Calu3 (cell line): ENCODE measurements around the gene CALML5. TPM values are rescaled to one million over a fixed set of nuclear protein-coding genes. Genes with fewer than 3 reads are reported as not detected.

Source experiments
- BruUV-seq: library from RNA; stranded (reverse); fragments of 400-500 nt; replicated peaks from 2 replicates; lab custom pipeline; 2021; lab: Mats Ljungman, UMichigan
- CTCF ChIA-PET: fragments of 300-600 bp; sonication (Branson Sonifier 250); formaldehyde crosslinking; loops from one replicate; lab custom pipeline; 2022; ENCODE audit warnings: antibody characterized with exemption; lab: Charles Lee
- DNase-seq: peaks from one replicate; pipeline ENCODE4 v3.0.0; 2022
- H3K27ac Mint-ChIP-seq: one replicate; pipeline ENCODE4 v1.8.0; 2022; ENCODE audit warnings: mixed read lengths; ENCODE audit not compliant: unreplicated experiment
- H3K27me3 Mint-ChIP-seq: one replicate; pipeline ENCODE4 v1.8.0; 2022; ENCODE audit warnings: mixed read lengths; ENCODE audit not compliant: unreplicated experiment
- H3K36me3 Mint-ChIP-seq: one replicate; pipeline ENCODE4 v1.8.0; 2022; ENCODE audit warnings: mild to moderate bottlenecking, moderate library complexity, mixed read lengths; ENCODE audit not compliant: insufficient read depth, unreplicated experiment
- H3K4me1 Mint-ChIP-seq: one replicate; pipeline ENCODE4 v1.8.0; 2022; ENCODE audit warnings: mild to moderate bottlenecking, low read depth, mixed read lengths; ENCODE audit not compliant: unreplicated experiment
- H3K4me3 Mint-ChIP-seq: one replicate; pipeline ENCODE4 v1.8.0; 2022; ENCODE audit warnings: mild to moderate bottlenecking, low read depth, moderate library complexity, mixed read lengths; ENCODE audit not compliant: unreplicated experiment
- H3K9me3 Mint-ChIP-seq: one replicate; pipeline ENCODE4 v1.8.0; 2022; ENCODE audit warnings: low read depth, mixed read lengths; ENCODE audit not compliant: unreplicated experiment
- intact Hi-C: fragments of 100-400 bp; cut with micrococcal nuclease; formaldehyde crosslinking; loops from one replicate; pipeline ENCODE4 v1.10.0; 2022; ENCODE audit not compliant: unreplicated experiment
- total RNA-seq: library from RNA; stranded (reverse); gene quantifications from 2 replicates; pipeline ENCODE4 v1.2.3, GENCODE V29; 2022
- TF ChIP-seq, protein P1 (sequence below): fragments of 200-600 bp; IDR thresholded peaks from one replicate; pipeline ENCODE4 v1.8.0; 2022; ENCODE audit warnings: antibody characterized with exemption; ENCODE audit not compliant: unreplicated experiment

CALML5 gene
- total RNA-seq, 1 experiment from 2014 or later = not detected

GRCh38 chr10:5509236-5509635 lies 9.9 kb upstream of the CALML5 start:
- BruUV-seq = no TSS peak
- Mint-ChIP-seq H3K27me3 (peaks cover 10% of the 10 kb centered on the region), H3K4me3 (no peak overlapping the region), H3K4me1 (peaks cover 16% of the 10 kb centered on the region), H3K9me3 (no peaks in the 10 kb centered on the region), H3K36me3 (peaks cover 8% of the 10 kb centered on the region), H3K27ac (no peak overlapping the region)
- DNase-seq = no peak
- intact Hi-C loops = no loop called here
- TF ChIP-seq, protein P1, sequence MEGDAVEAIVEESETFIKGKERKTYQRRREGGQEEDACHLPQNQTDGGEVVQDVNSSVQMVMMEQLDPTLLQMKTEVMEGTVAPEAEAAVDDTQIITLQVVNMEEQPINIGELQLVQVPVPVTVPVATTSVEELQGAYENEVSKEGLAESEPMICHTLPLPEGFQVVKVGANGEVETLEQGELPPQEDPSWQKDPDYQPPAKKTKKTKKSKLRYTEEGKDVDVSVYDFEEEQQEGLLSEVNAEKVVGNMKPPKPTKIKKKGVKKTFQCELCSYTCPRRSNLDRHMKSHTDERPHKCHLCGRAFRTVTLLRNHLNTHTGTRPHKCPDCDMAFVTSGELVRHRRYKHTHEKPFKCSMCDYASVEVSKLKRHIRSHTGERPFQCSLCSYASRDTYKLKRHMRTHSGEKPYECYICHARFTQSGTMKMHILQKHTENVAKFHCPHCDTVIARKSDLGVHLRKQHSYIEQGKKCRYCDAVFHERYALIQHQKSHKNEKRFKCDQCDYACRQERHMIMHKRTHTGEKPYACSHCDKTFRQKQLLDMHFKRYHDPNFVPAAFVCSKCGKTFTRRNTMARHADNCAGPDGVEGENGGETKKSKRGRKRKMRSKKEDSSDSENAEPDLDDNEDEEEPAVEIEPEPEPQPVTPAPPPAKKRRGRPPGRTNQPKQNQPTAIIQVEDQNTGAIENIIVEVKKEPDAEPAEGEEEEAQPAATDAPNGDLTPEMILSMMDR = no peak
- CTCF ChIA-PET = interaction anchor here (0.6 kb wide), 1 partner anchor 101 kb away, joined by 6 read pairs; no protein-coding TSS in a partner anchor

DNA sequence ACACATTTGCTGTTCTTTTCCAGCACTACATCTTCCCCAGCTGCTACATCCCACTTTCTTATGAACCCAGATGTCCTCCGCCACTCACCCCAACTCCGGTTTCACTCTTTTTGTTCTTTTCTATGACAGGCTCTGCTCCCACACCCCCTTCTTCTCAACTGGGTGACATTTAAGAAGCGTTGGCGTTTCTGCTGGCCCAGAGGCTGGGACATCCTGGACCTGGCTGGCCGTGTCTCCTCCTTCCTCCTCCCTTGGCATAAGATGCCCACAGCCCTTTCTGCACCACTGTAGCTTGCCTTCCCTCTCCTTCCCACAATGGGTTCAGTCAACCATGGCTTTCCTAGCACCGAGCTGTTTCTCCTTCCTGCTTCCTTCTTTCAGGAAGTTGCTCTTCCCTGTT lies 9.4 kb upstream of the CALML5 start:
- peaks cover 10% of the 10 kb centered on the region for H3K27me3 Mint-ChIP-seq
- intact Hi-C loops = no loop called here
- peaks cover 20% of the 10 kb centered on the region for H3K4me1 Mint-ChIP-seq
- H3K9me3 Mint-ChIP-seq = no peaks in the 10 kb centered on the region
- TF ChIP-seq, protein P1 = no peak
- CTCF ChIA-PET = interaction anchor here (0.6 kb wide), 1 partner anchor 101 kb away, joined by 6 read pairs; no protein-coding TSS in a partner anchor
- BruUV-seq = no TSS peak
- DNase-seq = no peak
- H3K27ac Mint-ChIP-seq = no peak overlapping the region
- peaks cover 9% of the 10 kb centered on the region for H3K36me3 Mint-ChIP-seq
- no peak overlapping the region for H3K4me3 Mint-ChIP-seq

DNA sequence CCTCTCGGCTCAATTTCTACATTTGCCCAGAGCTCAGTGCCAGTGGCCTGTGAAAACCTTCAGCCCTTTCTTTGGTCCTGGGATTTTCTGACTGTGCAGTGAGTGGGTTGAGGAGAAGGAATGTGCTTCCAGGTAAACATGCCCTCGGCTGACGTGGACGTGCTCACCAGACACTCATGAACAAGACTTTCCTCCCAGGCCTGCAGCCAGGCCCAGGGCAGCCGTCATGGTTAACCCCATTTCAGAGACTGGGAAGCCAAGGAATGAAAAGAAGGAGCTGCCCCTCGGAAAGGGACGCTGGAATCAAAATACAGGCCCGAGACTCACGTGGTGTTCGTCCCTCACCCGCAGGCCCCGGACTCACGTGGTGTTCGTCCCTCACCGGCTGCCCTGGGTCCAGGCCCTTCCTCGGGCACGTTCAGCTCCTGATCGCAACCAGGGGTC lies 8.8 kb upstream of the CALML5 start:
- intact Hi-C loops = no loop called here
- TF ChIP-seq, protein P1 = no peak
- H3K4me3 Mint-ChIP-seq = no peak overlapping the region
- H3K4me1 Mint-ChIP-seq = peaks cover 26% of the 10 kb centered on the region
- no peaks in the 10 kb centered on the region for H3K9me3 Mint-ChIP-seq
- no peak overlapping the region for H3K27ac Mint-ChIP-seq
- BruUV-seq = no TSS peak
- CTCF ChIA-PET = no interaction called here
- DNase-seq = no peak
- H3K27me3 Mint-ChIP-seq = peaks cover 10% of the 10 kb centered on the region
- H3K36me3 Mint-ChIP-seq = peaks cover 15% of the 10 kb centered on the region

DNA sequence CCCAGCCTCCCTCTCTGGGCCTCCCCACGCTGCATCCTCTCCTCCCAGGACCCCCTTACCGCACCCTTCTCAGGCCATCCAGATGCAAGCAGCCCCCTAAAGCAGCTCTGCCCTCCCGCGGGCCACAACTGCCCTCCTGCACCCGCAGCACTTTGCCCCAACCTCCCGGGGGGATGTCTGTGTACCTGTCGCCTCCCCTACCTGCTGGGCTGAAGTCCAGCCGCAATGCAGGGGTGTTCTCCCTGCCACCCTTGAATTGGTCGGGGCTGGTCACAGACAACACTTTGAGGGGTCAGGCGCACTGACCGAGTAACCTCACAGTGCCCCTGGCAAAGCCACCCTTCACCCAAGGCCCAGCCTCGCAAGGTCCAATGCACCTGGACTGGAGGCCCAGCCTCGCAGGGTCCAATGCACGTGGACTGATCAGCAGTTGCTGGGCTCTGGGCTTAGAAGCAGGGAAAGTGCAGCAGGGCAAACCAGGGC lies 8.3 kb upstream of the CALML5 start:
- peaks cover 31% of the 10 kb centered on the region for H3K4me1 Mint-ChIP-seq
- intact Hi-C loops = no loop called here
- CTCF ChIA-PET = no interaction called here
- no peak overlapping the region for H3K4me3 Mint-ChIP-seq
- TF ChIP-seq, protein P1 = no peak
- no TSS peak for BruUV-seq
- H3K9me3 Mint-ChIP-seq = no peaks in the 10 kb centered on the region
- no peak for DNase-seq
- H3K27ac Mint-ChIP-seq = no peak overlapping the region
- H3K36me3 Mint-ChIP-seq = peaks cover 17% of the 10 kb centered on the region
- H3K27me3 Mint-ChIP-seq = peaks cover 10% of the 10 kb centered on the region
